GM19328 (cell line): ENCODE data around the gene LRRC23.
"Not testable (repeated sequence)": the region's sequence is repeated elsewhere in the genome, so short reads cannot be mapped to it uniquely, and the experiment has no call there.

Source experiments
- ATAC-seq: cut with Tn5 transposase; IDR thresholded peaks from one replicate; pipeline ENCODE4 v1.9.1; 2021; ENCODE audit warnings: mild to moderate bottlenecking, moderate library complexity; ENCODE audit not compliant: unreplicated experiment

LRRC23 gene

GRCh38 chr12:6872073-6873048 is 32.3 kb upstream of the LRRC23 start:
- no peak for ATAC-seq

DNA sequence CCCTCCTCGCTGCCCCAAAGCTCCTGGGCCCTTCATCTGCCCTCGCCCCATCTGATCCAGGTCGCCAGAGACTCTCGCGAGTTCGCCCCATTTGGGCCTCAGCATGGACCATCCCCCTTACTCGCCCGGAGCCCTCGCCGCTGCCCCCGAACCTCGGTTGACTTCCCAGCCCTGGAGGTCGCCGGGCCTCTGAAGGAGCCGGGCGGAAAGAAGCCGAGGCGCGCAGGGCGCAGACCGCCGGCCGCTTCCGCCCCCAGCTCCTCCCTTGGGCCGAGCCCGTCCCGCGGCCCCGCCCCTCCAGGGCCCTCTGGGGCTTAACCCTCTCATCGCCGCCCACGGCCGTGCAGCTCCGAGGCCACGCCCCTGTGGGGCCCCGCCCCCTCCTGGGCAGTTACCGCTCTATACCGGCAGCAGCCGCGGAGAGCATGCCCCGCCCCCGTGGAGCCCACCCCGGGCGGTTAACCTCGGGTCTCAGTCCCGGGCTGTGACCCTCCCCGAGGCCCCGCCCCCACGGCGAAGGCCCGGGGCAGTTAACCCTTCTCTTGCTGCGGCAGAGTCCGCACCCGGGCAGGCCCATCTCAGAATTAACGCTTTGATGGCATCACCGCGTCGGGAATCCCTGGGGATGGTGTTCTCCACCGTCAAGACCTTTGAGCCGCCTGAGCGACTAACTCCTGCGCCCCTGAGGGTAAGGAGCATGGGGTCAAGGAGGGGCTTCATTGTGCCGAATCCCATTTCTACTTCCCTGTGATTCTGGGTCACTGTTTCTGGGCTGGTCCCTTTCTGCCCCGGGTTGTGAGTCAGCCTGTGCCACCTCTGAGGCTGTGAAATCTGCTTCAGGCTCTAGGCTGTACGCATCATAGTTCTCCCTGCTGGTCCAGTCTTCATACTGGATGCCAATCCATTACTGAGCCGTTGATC is 31.3 kb upstream of the LRRC23 start, which contains the start of gene SPSB2:
Gene SPSB2, minus strand, starts transcription at position 210 of the 921 bp plus-strand sequence. CDS start 402 bp downstream, outside the sequence.
- ATAC-seq: peak; percentile 75

DNA sequence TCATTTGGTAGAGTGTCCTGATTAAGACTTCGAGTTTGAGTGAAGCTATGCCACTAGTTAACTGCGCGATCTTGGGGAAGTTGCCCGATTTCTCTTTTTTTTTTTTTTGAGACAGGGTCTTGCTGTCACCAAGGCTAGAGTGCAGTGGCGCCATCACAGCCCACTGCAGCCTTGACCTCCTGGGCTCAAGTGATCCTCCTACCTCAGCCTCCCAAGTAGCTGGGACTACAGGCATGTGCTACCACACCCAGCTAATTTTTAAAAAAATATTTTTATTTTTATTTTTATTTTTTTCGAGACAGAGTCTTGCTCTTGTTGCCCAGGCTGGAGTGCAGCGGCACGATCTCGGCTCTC is 30.6 kb upstream of the LRRC23 start:
- not testable (repeated sequence) for ATAC-seq

GRCh38 chr12:6879824-6880223 is 24.8 kb upstream of the LRRC23 start:
- not testable (repeated sequence) for ATAC-seq

DNA sequence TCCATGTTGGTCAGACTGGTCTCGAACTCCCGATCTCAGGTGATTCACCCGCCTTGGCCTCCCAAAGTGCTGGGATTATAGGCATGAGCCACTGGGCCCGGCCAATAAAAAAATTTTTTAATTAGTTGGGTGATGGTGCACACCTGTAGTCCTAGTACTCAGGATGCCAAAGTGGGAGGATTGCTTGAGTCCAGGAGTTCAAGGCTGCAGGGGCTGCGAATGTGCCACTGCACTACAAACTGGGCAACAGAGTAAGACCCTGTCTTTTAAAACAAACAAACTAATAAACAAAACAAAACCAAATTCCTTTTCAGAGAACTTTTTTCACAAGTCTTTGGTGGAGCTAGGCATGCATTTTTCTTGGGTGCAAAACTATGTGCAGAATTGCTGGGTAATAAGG is 21.4 kb upstream of the LRRC23 start:
- no peak for ATAC-seq

- no peak for ATAC-seq
These were observed 20.9 kb upstream of the LRRC23 start for GRCh38 chr12:6883683-6884082.

GRCh38 chr12:6884539-6884938 is 20.1 kb upstream of the LRRC23 start:
- no peak for ATAC-seq

- not testable (repeated sequence) for ATAC-seq
These were observed 18.2 kb upstream of the LRRC23 start for GRCh38 chr12:6886206-6886999.

DNA sequence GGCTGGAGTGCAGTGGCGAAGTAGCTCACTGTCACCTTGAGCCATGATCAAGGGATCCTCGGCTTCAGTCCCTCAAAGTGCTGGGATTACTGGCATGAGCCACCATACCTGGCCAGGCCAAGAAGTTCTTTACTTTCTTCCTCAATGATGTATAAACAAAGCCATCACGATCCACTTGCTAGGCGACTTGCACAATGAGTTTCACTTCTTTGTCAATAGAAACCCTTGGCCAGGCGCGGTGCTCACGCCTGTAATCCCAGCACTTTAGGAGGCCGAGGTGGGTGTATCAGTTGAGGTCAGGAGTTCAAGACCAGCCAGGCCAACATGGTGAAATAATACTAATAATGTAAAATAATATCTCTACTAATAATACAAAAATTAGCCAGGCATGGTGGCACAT is 17.2 kb upstream of the LRRC23 start:
- no peak for ATAC-seq

DNA sequence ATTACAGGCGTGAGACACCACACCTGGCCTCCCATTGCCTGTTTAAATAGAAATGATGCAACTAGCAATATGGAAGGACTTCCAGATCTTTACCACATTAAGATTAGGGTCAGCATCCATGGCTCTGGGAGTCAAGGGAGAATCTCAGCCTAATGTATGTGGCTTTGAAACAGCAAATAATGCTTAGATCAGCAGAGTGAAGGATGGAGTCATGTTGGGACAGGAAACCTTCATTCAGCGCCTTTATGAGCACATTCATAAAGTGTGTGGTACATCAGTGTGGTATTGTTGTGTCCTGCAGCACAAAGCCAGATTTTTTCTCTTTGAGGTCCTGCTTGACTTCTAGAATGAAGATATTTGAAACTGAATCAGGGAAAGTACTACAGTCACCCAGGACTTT is 16.3 kb upstream of the LRRC23 start:
- ATAC-seq: no peak

- not testable (repeated sequence) for ATAC-seq
These were observed 15.8 kb upstream of the LRRC23 start for GRCh38 chr12:6888794-6889193.

DNA sequence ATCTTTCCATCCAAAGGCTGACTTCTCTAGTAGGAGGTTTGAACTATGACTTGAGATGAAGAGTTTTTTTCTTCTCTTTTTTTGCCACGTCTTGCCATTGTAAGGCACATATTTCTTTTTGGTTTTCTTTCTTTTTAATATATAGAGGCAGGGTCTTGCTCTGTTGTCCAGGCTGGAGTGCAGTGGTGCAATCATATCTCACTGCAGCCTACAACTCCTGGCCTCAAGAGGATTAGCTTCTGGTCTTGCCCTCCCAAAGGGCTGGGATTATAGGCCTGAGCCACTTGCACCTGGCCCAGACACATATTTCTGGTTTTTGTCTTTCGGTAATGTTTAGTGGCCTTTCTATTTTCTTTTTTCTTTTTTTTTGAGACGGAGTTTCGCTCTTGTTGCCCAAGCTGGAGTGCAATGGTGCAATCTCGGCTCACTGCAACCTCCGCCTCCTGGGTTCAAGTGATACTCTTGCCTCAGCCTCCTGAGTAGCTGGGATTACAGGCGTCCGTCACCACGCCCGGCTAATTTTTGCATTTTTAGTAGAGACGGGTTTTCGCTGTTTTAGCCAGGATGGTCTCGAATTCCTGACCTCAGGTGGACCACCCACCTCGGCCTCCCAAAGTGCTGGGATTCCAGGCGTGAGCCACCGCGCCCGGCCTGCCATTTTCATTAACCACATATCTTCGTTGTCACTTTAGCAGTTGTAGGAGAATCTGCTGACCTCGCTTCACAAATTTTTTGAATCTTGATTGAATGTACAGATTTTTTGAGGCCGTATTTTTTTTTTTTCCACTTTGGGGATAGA is 14.6 kb upstream of the LRRC23 start:
- not testable (repeated sequence) for ATAC-seq

DNA sequence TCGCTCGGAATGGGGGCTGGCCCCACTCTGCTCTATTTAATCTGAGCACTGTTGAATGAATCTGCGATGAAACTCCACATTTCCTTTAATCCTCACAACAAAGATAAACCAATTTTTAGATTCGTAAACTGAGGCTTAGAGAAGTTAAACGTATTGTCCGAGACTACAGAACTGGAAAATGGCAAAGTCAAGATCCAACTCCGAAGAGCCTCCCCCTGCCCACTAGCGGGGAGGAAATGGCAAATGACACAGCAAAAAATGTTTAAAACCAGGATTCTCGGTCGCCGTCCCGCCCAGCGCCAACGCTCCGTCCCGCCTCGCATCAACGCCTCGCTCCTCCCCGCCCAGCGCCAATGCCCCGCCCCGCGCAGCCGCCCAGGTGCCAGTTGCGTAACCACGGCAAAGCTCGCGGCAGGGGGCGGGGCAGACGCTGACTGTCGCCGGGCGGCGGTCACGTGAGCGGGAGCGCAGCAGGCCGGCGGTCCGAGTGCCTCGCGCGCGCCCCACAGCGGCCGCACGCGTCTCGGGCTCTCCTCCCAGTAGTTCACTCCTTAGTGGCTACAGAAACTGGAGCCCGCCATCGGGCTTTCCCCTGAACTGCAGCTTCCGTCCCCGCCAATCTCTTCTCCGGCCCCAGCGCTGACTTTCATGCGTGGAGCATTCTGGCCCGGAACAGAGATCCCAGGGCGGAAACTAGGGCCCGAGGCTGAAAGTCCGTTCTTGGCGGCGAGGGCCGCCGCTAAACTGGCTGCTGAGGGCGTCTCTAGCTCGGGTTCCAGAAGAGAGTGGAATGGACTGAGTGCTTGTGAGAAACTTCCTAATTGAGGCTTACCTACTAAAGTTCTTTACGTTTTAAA is 13.6 kb upstream of the LRRC23 start:
- ATAC-seq: peak; percentile 93

GRCh38 chr12:6891646-6892001 is 13.0 kb upstream of the LRRC23 start:
- no peak for ATAC-seq

GRCh38 chr12:6892683-6893082 is 11.9 kb upstream of the LRRC23 start:
- ATAC-seq: not testable (repeated sequence)

DNA sequence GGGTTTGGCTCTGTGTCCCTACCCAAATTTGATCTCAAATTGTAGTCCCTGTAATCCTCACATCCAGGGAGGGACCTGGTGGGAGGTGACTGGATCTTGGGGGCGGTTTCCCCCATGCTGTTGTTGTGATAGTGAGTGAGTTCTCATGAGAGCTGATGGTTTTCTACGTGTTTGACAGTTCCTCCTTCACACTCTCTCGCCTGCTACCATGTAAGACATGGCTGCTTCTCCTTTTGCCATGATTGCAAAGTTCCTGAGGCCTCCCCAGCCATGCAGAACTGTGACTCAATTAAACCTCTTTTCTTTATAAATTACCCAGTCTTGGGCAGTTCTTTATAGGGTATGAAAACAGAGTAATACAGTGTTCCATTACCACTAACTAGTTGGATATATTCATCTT is 10.3 kb upstream of the LRRC23 start:
- no peak for ATAC-seq

DNA sequence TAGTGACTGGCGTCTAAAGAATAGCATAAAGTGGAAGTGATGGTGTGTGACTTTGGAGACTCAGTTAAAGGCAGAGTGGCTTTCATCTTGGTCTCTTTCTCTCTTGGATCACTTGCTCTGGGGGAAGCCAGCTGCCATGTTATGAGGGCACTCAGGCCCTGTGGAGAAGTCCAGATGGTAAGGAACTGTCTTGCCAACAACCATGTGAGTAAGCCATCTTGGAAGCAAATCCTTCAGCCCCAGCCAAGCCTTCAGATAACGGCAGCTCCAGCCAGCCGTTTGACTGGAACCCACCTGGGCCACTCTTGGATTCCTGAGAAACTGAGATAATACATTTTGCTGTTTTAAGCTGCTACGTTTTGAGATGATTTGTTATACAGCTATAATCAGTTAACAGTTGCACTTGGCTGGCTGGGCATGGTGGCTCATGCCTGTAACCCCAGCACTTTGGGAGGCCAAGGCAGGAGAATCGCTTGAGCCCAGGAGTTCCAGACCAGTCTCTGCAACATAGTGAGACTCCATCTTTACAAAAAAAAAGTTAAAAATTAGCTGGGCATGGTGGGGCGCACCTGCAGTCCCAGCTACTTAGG is 7.7 kb upstream of the LRRC23 start:
- ATAC-seq: no peak

GRCh38 chr12:6899427-6899826 is 5.2 kb upstream of the LRRC23 start:
- ATAC-seq: no peak
